Endothelial cell of umbilical vein (primary cell): ENCODE data around the gene PET100.

Source experiments
- EZH2 ChIP-seq: IDR thresholded peaks from 2 replicates; pipeline ENCODE4 v1.6.1; 2012; ENCODE audit warnings: borderline replicate concordance, low read depth, mild to moderate bottlenecking, moderate library complexity, low read length, inconsistent platforms; ENCODE audit not compliant: severe bottlenecking
- TF ChIP-seq, protein P1 (sequence below), 2 donors: IDR thresholded peaks; 1 replicate in 1 of 2; 2 replicates in 1 of 2; pipeline ENCODE4 v1.5.1; 2011; ENCODE audit warnings: low read length in 2 of 2, mild to moderate bottlenecking in 2 of 2, moderate library complexity in 2 of 2, control low read depth in 1 of 2, inconsistent platforms in 1 of 2, low read depth in 1 of 2; ENCODE audit not compliant: insufficient read depth in 1 of 2; ENCODE audit errors: extremely low read depth in 1 of 2

DNA sequence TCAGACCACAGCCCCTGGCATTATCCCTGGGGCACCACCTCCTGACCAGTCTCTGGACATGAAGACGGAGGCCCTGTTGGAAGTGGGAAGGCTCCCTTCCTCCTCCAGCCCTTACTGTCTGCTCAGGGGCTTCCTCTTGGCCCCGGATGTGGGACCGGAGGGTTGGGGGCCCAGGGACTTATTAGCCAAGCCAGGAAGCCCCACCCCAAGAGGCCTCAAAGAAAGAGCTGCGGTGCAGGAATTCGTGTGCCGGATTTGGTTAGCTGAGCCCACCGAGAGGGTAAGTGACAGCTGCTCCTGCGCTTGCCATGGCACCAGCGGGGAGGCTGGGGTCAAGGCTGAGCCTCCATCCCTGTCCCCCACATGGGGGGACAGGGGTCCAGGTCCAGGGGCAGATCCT is 39.2 kb downstream of the PET100 start, which contains the start of gene RETN:
- TF ChIP-seq, protein P1, sequence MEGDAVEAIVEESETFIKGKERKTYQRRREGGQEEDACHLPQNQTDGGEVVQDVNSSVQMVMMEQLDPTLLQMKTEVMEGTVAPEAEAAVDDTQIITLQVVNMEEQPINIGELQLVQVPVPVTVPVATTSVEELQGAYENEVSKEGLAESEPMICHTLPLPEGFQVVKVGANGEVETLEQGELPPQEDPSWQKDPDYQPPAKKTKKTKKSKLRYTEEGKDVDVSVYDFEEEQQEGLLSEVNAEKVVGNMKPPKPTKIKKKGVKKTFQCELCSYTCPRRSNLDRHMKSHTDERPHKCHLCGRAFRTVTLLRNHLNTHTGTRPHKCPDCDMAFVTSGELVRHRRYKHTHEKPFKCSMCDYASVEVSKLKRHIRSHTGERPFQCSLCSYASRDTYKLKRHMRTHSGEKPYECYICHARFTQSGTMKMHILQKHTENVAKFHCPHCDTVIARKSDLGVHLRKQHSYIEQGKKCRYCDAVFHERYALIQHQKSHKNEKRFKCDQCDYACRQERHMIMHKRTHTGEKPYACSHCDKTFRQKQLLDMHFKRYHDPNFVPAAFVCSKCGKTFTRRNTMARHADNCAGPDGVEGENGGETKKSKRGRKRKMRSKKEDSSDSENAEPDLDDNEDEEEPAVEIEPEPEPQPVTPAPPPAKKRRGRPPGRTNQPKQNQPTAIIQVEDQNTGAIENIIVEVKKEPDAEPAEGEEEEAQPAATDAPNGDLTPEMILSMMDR (IDR thresholded peaks at IDR 0.05; ENCODE audit: extremely low read depth in 1 of 2, insufficient read depth in 1 of 2, low read depth in 1 of 2, low read length in 2 of 2): no peak
- no peak for TF ChIP-seq EZH2
